Esophagus mucosa (tissue), 1 donor: ENCODE data around the gene STUM. TPM values are rescaled to one million over a fixed set of nuclear protein-coding genes. Genes with fewer than 3 reads are reported as not detected.

Experiments
- ATAC-seq: fragments of 200-7000 bp; cut with Tn5 transposase; one replicate; pipeline ENCODE4 v1.9.1; 2020
- total RNA-seq: library from RNA; stranded (reverse); gene quantifications from one replicate; pipeline ENCODE4 v1.2.4, GENCODE V29; 2023
- donor health status: DM: yes; HTN: yes; CAD: no.

The STUM gene
- total RNA-seq, 1 donor from 2014 or later, result 0.24 TPM

- ATAC-seq, result no peak
Measured at GRCh38 chr1:226642421-226642820, 93.9 kb downstream of the STUM start.

GRCh38 chr1:226643177-226643576 is 94.6 kb downstream of the STUM start:
- ATAC-seq, result peak; percentile 65

- ATAC-seq, result peak; percentile 21
Measured at GRCh38 chr1:226643611-226644540, 95.3 kb downstream of the STUM start.

- no peak for ATAC-seq
Measured at GRCh38 chr1:226644541-226645176, 96.1 kb downstream of the STUM start.

- ATAC-seq, result no peak
Measured at GRCh38 chr1:226645279-226645976, 96.9 kb downstream of the STUM start.

GRCh38 chr1:226646026-226646869 is 97.7 kb downstream of the STUM start:
- ATAC-seq, result peak; percentile 62

- ATAC-seq, result no peak
Measured at GRCh38 chr1:226646870-226647449, 98.4 kb downstream of the STUM start.

GRCh38 chr1:226647719-226648118 is 99.2 kb downstream of the STUM start:
- no peak for ATAC-seq

GRCh38 chr1:226648421-226648820 is 99.9 kb downstream of the STUM start:
- no peak for ATAC-seq

GRCh38 chr1:226649244-226649643 is 100.7 kb downstream of the STUM start:
- no peak for ATAC-seq

GRCh38 chr1:226649780-226650179 is 101.2 kb downstream of the STUM start:
- ATAC-seq, result no peak

GRCh38 chr1:226650236-226650841 is 101.8 kb downstream of the STUM start:
- no peak for ATAC-seq

GRCh38 chr1:226651041-226651731 is 102.6 kb downstream of the STUM start:
- no peak for ATAC-seq

GRCh38 chr1:226651732-226652105 is 103.2 kb downstream of the STUM start:
- ATAC-seq, result no peak

GRCh38 chr1:226652613-226653012 is 104.0 kb downstream of the STUM start:
- no peak for ATAC-seq

- ATAC-seq, result no peak
Measured at GRCh38 chr1:226653311-226653921, 104.9 kb downstream of the STUM start.

GRCh38 chr1:226654046-226654667 is 105.6 kb downstream of the STUM start:
- ATAC-seq, result no peak

- ATAC-seq, result no peak
Measured at GRCh38 chr1:226654668-226655055, 106.1 kb downstream of the STUM start.

- ATAC-seq, result no peak
Measured at GRCh38 chr1:226655251-226656163, 106.9 kb downstream of the STUM start.
